Activated T-cell treated with anti-CD3 and anti-CD28 coated beads for 4 hours (primary cell): ENCODE results near the gene CCT6A.
"Not testable (repeated sequence)": the region's sequence is repeated elsewhere in the genome, so short reads cannot be mapped to it uniquely, and the experiment has no call there.

Experiments
- DNase-seq: peaks from one replicate; pipeline ENCODE4 v3.0.0-alpha.2; 2020

The CCT6A gene, protein sequence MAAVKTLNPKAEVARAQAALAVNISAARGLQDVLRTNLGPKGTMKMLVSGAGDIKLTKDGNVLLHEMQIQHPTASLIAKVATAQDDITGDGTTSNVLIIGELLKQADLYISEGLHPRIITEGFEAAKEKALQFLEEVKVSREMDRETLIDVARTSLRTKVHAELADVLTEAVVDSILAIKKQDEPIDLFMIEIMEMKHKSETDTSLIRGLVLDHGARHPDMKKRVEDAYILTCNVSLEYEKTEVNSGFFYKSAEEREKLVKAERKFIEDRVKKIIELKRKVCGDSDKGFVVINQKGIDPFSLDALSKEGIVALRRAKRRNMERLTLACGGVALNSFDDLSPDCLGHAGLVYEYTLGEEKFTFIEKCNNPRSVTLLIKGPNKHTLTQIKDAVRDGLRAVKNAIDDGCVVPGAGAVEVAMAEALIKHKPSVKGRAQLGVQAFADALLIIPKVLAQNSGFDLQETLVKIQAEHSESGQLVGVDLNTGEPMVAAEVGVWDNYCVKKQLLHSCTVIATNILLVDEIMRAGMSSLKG

DNA sequence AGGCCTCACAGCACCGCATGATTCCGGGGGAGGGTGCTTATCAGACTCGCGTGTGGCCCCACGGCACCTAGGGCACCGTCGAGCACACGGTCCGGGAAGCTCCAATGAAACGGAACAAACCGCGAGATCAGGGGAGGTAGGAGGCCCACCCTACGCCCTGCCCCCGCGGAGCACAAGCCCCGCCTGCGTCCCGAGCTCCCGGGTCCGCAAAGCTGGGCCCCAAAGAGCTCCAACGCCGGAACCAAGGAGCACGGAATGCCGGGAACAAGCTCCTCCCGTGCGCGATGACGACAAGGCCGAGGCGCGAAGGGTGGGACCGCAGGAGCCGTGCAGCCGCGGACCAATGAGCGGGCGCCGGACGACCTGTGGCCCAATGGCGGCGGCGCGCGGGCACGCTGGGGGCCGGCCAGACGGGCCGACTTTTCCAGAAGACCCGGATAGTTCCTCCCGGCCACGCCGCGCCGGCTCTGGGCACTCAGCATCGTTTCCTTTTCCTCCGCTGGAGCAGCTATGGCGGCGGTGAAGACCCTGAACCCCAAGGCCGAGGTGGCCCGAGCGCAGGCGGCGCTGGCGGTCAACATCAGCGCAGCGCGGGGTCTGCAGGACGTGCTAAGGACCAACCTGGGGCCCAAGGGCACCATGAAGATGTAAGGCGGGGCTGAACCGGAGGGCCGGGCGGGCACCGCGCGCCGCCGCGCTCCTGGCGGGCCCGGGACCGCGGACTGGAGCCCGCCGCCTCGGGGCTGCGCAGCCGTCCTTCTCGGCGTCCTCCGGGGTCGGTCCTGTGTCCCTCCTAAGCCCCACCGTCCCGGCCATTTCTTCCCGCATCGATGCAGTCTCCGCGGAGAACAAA is at the start of gene CCT6A, which contains the start of gene PSPH:
TSS of gene CCT6A (plus strand) at position 427 of the 853 bp plus-strand sequence. CDS start at position 511, 84 bp downstream.
TSS of gene PSPH (minus strand) at position 106 of the 853 bp plus-strand sequence. CDS start 30,232 bp downstream, outside the sequence.
- peak; percentile 86 for DNase-seq

DNA sequence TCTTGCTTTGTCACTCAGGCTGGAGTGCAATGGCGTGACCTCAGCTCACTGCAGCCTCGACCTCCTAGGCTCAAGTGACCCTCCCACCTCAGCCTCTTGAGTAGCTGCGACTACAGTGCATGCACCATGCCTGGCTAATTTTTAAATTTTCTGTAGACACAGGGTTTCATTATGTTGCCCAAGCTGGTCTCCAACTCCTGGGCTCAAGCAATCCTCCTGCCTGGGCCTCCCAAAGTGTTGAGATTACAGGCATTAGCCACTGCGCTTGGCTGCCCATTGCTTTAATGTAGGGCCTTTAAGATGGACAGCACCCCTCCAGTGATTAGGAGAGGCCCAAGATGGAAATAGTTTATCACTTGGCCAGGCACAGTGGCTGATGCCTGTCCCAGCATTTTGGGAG is 47.8 kb upstream of the CCT6A start:
- DNase-seq, result no peak

DNA sequence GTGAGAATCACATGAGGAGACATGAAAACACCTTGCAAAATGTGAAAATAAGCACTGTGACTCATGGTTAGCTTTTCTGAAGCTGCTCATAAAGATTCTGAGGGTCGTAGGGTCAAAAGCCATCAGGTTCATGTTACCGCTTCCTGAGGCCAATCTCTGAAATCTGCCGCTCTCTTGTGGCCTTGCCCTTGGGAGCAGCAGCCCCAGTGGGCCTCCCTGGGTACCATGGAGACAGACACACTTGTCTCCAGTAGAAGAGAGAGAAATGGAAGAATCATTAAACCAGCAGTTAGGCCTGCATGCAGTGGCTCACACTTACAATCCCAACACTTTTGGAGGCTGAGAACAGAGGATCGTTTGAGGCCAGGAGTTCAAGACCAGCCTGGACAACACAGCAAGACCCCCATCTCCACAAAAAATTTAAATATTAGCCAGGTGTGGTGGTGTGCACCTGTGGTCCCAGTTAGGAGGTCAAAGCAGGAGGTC is 44.4 kb upstream of the CCT6A start:
- no peak for DNase-seq

DNA sequence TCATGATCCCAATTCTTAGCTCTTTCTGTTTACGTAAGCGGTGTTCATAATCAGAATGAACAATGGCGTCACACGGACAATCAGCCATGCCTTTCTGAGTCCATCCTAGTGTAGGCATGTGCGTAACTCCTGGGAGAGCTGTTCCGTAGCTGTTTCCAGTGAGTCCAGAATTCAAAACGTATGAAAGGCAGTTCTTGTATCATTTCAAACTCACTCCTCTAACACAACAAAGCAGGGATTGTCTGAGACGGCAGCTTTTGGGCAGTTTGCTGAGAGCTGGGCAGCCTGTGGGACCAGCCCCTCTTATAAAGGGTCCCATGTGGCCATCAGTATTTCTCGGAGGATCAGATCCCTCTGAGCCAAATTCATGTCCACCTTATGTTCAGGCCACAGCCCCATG is 43.7 kb upstream of the CCT6A start:
- DNase-seq, result no peak

DNA sequence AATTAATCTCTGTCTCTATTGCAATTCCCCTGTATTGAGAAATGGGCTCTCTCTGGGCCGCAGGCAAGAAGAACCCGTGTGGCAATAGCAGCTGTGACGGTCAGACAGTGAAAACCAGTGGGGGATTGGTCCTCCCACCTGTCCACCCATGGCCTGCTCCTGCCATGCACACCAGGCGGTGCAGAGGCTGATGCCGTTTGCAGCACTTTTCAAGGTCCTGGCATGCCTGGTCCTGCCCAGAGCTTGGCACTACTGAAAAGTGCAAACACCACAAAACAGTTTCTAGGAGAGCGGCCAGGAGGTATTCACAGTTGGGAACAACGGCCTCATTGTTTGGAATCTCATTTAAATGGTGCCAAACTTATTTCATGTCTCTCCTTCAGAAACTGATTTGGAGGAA is 41.9 kb upstream of the CCT6A start:
- DNase-seq, result no peak

DNA sequence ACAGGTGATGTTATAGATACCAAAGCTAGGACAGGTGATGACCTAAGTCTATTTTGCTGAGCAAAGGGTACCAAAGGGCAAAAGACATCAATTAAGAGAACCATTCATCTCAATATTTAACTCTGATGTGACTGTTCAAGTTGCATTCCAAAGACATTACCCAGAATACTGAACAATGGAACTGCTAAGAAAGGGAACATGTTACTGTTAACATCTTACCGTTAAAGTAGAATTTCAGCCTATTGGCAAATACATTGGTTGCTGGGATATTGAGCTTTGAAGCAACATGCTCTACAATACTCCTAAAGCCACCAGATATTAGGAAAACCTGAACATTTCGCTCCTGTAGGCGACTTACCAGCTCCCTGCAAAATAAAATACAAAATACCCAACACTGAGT is 34.5 kb upstream of the CCT6A start:
- not testable (repeated sequence) for DNase-seq

DNA sequence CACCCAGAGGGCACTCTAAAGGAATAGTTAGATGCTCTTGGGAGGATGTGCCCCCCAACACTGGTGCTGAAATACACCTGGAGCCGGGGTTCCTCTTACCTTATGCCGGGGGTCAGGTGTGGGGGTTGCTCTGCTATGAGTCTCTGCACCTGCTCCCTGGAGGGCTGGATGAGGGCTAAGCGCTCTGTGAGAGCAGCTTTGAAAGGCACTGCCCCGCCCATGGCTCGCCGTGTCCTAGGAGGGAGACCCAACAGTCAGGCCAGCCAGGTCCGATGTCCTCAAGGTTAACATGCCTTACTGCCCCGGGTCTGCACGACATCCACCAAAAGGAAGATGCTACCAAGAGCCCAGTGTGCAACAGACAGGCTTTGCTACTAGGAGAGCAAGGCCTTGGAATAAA is 32.1 kb upstream of the CCT6A start:
- no peak for DNase-seq

DNA sequence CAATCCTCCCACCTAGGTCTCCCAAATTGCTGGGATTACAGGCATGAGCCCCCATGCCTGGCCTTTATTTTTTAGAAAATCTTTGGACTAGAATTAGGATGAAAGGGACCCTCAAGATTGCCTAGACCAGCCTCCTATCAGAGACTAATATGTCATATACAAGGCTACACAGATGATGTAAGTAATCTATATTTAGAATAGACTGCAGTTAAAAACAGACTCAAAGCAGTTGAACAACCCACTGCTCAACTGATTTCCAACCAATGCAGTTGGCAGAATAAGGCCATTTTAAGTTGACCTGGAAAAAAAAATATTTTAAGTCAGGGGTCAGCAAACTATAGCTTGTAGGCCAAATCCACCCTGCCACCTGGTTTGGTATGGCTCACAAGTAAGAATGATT is 28.1 kb upstream of the CCT6A start:
- DNase-seq, result no peak

DNA sequence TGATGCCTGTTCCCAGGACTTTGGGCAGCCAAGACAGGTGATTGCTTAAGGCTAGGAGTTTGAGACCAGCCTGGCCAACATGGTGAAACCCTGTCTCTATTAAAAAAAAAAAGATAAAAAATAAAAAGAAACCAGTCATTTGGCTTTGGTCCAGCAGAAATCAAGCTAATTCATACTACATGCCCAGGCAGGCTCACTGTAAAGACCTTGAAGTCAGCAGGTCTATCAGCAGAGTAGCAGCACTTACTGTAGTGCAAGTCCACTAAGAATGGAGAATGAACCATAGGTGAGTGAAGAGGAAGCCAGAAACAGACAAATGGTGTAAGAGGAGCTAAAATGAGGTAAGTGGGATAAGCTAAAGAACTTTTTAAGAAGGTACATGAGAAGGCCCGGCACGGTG is 25.0 kb upstream of the CCT6A start:
- no peak for DNase-seq

DNA sequence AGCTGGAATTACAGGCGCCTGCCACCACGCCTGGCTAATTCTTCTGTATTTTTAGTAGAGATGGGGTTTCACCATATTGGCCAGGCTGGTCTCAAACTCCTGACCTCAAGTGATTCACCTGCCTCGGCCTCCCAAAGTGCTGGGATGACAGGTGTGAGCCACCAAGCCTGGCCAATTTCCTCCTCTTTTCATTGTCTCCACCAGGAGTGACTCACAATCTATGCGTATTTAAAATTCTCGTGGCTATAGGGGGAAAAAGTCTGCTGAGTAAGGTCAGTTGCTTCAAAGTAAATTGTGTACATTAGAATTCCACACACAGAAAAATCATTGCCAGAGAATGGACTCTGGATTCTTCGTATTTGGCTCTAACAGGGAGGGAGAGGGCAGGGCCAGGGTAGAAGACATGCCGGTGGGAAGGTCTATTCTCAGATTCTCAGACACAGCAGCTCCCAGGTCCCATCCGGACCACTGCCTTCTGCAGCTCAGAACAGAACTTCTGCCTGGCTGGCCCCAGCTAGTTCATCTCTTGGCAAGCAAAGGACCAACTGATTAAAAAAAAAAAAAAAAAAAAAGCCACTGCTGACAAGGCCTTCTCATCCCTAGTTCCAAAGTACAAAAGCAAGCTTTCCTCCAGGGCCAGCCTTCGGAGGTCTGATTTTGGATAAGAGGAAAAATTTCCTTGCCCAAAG is 22.5 kb upstream of the CCT6A start:
- DNase-seq, result no peak

DNA sequence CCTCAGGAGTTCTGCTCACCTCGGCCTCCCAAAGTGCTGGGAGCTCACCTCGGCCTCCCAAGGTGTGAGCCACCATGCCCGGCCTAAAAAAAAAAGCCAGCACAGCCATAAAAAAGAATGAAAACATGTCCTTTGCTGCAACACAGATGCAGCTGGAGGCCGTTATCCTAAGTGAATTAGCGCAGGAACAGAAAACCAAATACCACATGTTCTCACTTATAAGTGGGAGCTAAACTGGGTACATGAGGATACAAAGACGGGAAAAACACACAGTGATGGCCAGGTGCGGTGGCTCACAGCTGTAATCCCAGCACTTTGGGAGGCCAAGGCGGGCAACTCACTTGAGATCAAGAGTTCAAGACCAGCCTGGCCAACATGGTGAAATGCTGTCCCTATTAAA is 21.2 kb upstream of the CCT6A start:
- DNase-seq, result no peak

DNA sequence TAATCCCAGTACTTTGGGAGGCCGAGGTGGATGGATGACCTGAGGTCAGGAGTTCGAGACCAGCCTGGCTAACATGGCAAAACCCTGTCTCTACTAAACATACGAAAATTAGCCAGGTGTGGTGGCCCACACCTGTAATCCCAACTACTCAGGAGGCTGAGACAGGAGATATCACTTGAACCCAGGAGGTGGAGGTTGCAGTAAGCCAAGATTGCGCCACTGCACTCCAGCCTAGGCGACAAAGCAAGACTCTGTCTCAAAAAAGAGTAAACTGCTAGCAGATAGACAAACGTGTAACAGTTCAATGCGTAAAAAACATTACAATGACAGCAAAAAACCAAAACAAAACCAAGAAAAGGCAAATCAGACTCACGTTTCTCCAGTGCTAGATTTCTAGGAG is 20.0 kb upstream of the CCT6A start:
- DNase-seq, result not testable (repeated sequence)

DNA sequence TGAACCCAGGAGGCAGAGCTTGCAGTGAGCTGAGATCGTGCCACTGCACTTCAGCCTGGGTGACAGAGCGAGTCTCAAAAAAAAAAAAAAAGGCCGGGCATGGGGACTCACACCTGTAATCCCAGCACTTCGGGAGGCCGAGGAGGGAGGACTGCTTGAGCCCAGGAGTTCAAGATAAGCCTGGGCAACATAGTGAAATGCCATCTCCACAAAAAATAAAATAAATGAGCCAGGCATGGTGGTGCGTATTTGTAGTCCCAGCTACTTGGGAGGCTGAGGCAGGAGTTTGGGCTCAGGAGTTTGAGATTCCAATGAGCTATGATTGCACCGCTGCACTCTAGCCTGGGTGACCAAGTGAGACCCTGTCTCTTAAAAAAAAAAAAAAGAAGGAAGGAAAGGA is 19.0 kb upstream of the CCT6A start:
- DNase-seq, result not testable (repeated sequence)

DNA sequence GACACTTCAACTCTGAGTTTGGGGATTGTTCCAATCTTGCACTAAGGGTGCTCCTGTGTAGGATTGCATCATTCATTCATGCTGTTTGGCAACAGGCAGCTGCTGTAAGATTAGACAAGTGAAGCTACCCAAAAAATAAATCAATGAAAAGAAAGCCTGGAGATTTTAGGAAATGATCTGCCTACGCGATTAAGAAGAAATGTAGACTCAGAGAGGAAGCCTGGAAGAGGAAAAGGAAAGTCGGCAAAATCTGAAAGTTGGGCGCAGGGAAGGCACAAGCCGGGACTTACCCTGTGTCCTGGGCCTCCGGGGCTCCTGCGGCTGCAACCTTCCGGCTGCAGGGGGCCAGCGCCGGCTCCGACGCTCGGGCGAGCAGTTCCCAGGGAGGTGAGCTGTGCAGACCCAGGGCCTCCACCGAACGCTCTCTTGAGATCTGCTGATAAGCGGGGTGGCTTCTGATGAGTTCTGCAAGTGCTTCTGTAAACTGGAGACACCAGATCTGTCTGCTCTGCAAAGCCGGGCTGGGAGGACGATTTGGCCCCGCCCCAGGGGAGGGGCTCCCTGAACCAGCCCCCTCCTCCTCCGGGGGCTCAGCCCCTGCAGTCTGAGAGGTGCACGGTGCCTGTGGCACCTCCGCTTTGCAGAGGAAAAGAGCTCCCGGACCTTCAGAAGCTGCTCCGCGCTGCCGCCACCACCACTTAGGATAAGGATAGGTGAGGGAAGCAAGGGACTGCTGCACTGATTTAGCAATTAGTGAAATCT is 17.7 kb upstream of the CCT6A start:
- DNase-seq, result peak; percentile 61

DNA sequence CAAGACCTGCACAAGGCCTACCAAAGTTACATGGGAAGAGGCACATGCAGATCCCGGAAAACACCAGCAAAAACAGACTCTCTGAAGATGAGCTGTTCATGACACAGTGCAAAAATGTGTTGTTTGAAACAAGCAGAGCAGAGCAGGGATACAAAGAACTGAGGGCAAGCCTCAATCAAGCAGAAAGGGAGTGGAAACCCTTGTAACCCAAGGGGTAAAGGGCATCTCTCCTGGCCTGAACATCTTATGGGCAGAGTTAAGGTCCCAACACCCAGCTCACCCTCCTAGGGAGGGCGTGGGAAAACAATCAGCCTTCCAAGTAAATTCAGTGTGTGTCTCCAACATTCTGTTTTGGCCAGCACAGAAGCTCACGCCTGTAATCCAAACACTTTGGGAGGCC is 10.8 kb upstream of the CCT6A start:
- DNase-seq, result no peak

DNA sequence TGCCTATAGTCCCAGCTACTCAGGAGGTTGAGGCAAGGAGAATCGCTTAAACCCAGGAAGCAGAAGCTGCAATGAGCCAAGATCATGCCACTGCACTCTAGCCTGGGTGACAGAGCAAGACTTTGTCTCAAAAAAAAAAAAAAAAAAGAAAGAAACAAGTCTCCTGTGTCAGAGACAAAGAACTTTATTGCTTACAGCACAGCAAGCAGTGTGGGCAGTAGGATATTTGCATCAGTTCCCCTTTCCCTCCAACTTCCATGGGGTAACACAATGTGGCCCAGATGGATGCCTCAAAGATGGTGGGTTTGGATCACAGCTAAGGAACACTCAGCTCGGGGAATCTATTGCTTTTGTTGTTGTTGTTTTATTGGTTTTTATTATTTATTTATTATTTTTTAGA is 5.8 kb upstream of the CCT6A start:
- DNase-seq, result not testable (repeated sequence)

DNA sequence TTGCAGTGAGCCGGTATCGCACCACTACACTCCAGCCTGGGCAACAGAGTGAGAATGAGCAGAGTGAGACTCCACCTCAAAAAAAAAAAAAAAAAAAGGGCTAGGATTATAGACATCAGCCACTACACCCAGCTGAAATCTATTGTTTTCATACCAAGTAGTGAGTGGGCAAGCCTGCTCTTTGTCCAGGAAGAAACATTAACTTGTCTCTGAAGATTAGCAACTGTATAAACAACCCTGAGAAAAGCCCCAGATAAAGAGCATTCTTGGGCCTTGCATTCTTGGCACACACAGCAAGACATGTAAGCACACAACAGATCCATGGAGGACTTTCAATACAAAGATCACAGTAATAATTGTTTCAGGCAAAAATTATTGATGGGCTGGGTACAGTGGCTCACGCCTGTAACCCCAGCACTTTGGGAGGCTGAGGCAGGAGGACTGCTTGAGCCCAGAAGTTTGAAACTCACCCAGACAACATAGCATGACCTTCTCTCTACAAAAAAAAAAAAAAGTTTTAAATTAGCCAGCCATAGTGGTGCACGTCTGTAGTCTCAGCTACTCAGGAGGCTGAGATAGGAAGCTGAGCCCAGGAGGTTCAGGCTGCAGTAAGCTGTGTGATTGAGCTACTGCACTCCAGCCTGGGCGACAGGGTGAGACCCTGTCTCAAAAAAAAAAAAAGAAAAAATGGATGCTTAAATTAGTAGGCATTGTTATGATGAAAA is 4.7 kb upstream of the CCT6A start:
- DNase-seq, result no peak

DNA sequence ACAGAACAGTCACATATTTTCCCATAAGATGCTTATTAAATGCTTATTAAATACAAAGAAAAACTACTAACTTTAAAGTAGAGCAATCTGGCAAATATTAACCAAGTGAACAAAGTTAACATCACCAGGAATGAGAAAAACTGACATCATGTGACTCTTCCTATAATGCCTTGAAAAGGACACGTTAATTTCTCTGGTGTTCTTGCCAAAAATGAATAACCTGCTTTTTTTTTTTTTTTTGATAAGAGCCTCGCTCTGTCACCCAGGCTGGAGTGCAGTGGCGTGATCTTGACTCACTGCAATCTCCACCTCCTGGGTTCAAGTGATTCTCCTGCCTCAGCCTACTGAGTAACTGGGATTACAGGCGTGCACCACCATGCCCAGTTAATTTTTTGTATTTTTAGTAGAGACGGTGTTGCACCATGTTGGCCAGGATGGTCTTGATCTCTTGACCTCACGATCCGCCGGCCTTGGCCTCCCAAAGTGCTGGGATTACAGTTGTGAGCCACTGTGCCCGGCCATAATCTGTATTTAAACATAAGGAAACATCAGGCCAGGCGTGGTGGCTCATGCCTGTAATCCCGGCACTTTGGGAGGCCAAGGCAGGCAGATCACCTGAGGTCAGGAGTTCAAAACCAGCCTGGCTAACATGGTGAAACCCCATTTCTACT is 4.0 kb upstream of the CCT6A start:
- DNase-seq, result not testable (repeated sequence)

DNA sequence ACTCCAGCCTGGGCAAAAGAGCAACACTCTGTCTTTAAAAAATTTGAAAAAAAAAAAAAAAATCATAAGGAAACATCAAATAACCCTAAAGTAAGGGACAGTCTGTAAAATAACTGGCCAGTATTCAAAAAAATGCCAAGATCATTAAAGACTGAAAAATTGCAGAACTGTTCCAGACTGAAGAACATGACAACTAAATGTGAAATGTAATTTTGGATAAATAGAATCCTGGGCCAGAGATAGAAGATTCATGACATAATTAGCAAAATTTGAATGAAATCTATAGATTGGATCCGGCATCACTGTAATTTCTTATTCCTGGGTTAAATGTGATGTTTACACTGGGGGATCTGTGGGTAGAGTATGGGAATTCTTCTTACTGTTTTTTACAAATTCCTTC is 3.3 kb upstream of the CCT6A start:
- DNase-seq, result no peak

DNA sequence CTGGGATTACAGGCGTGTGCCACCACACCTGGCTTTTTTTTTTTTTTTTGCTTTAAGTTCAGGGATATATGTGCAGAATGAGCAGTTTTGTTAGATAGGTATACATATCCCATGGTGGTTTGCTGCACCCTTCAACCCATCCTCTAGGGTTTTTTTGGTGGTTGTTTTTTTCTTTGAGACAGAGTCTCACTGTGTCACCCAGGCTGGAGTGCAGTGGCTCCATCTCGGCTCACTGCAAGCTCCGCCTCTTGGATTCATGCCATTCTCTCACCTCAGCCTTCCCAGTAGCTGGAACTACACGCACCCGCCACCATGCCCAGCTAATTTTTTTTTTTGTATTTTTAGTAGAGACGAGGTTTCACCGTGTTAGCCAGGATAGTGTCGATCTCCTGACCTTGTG is 2.8 kb upstream of the CCT6A start:
- DNase-seq, result not testable (repeated sequence)

DNA sequence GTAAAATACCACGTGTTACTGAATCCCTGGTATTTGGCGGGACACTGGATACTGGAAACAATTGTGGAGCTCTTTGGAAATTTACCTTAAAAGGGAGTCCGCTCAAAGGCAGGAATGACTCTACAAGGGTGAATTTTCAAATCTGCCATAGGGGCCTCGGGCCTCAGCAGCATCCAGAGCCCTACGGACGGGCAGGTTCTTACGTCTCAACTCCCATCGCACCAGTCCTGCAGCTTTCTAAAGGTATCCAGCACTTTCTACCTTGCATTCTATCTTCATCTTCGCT is 569 bp upstream of the CCT6A start:
- no peak for DNase-seq
